Measurements from ENCODE around the gene LAMC2.

GRCh38 chr1:183233113-183233512 is 47.0 kb downstream of the LAMC2 start:
- no peak for TF ChIP-seq CTCF (IDR thresholded peaks at IDR 0.05)
- no peak for TF ChIP-seq POLR2A (IDR thresholded peaks at IDR 0.05)
